HG03575 (cell line): ENCODE measurements around the gene CDR2.
"Not testable (repeated sequence)": the region's sequence is repeated elsewhere in the genome, so short reads cannot be mapped to it uniquely, and the experiment has no call there.

Experiments used
- ATAC-seq: cut with Tn5 transposase; IDR thresholded peaks from one replicate; pipeline ENCODE4 v1.9.1; 2021; ENCODE audit not compliant: unreplicated experiment, insufficient number of reproducible peaks, low FRiP score; ENCODE audit errors: extremely low read depth

Gene CDR2

GRCh38 chr16:22355487-22355908, 18.9 kb downstream of the CDR2 start:
- ATAC-seq: no peak

- no peak for ATAC-seq
These were observed 20.4 kb downstream of the CDR2 start for GRCh38 chr16:22353933-22354541.

GRCh38 chr16:22353191-22353919, 21.1 kb downstream of the CDR2 start:
- ATAC-seq: no peak

- no peak for ATAC-seq
These were observed 21.7 kb downstream of the CDR2 start for GRCh38 chr16:22352723-22353122.

GRCh38 chr16:22352140-22352539, 22.3 kb downstream of the CDR2 start:
- ATAC-seq: no peak

GRCh38 chr16:22351017-22351416, 23.4 kb downstream of the CDR2 start:
- not testable (repeated sequence) for ATAC-seq

- no peak for ATAC-seq
These were observed 26.1 kb downstream of the CDR2 start for GRCh38 chr16:22348291-22348690.

GRCh38 chr16:22347100-22347820, 27.2 kb downstream of the CDR2 start:
- ATAC-seq: no peak

- ATAC-seq: no peak
These were observed 27.9 kb downstream of the CDR2 start for GRCh38 chr16:22346483-22346882.

GRCh38 chr16:22342082-22342481, 32.3 kb downstream of the CDR2 start:
- ATAC-seq: no peak

- no peak for ATAC-seq
These were observed 33.5 kb downstream of the CDR2 start for GRCh38 chr16:22340945-22341344.

GRCh38 chr16:22337849-22338635, 36.4 kb downstream of the CDR2 start:
- ATAC-seq: no peak

GRCh38 chr16:22337045-22337444, 37.4 kb downstream of the CDR2 start:
- no peak for ATAC-seq

- ATAC-seq: no peak
These were observed 37.8 kb downstream of the CDR2 start for GRCh38 chr16:22336581-22336980.

GRCh38 chr16:22335668-22336246, 38.7 kb downstream of the CDR2 start:
- ATAC-seq: no peak

- no peak for ATAC-seq
These were observed 40.9 kb downstream of the CDR2 start for GRCh38 chr16:22333457-22333994.

GRCh38 chr16:22330326-22330725, 44.1 kb downstream of the CDR2 start:
- ATAC-seq: no peak

- no peak for ATAC-seq
These were observed 45.2 kb downstream of the CDR2 start for GRCh38 chr16:22329199-22329695.
